ENCODE data around the gene NQO2.

The NQO2 gene, protein sequence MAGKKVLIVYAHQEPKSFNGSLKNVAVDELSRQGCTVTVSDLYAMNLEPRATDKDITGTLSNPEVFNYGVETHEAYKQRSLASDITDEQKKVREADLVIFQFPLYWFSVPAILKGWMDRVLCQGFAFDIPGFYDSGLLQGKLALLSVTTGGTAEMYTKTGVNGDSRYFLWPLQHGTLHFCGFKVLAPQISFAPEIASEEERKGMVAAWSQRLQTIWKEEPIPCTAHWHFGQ

DNA sequence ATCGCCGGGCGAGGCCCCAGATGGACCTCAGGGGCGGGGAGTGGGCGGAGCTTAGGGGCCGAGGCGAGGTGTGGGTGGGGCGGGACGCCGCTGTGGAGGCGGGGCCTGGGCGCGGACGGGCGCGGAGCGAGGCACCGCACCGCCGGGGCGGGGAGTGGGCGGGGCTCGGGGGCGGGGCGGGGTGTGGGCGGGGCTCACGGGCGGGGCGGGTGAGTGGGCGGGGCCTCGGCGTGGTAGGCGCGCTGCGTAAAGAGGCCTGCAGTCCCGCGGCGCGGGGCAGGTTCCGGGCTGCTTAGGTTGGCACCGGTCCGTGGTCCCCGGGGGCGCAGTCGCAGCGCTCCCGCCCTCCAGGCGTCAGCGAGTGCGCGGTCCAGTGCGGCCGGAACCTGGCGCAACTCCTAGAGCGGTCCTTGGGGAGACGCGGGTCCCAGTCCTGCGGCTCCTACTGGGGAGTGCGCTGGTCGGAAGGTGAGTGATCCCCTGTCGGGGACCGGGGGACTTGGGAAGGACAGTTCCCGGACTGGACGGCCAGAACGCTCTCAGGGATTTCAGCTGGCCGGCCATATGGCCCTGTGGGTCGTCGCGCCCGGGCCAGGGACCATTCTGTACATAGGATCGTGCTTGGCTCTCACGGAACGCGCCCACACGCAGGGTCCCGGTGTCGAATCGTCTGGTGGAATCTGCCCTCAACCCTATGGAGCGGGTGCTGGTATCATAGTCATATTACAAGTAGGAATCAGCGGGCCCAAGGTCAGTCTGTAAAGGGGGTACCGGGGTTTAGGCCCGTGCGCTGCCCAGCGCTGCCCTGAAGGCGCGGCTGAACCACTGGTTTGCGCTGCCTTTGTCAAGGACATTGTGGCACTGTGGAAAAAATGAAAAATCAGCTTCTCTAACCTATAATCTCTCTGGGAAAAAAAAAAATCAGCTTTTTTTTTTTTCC lies at the start of gene NQO2:
NQO2 (plus strand) TSS at position 277 of the 940 bp plus-strand sequence. CDS start 6,659 bp downstream, outside the sequence.
- DNase-seq: peak; percentile 82

DNA sequence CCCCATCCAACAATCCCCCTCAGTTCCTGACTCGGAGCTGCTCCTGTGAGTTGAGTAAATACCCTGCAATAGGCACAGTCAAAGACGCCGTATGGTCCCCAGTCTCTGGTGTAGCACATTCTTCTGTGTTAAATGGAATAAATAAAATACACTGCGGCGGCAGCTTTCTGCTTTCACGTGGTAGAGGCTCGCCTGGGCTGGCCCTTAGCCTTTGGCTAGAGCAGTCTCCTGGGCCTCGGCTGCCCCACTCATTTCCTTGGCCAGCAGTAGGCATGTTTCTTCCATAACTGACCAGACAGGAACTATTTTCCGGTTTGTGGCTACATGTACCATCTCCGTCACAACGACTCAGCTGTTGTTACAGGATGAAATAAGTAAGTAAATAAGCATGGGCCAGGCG lies 49.0 kb upstream of the NQO2 start:
- no peak for DNase-seq

DNA sequence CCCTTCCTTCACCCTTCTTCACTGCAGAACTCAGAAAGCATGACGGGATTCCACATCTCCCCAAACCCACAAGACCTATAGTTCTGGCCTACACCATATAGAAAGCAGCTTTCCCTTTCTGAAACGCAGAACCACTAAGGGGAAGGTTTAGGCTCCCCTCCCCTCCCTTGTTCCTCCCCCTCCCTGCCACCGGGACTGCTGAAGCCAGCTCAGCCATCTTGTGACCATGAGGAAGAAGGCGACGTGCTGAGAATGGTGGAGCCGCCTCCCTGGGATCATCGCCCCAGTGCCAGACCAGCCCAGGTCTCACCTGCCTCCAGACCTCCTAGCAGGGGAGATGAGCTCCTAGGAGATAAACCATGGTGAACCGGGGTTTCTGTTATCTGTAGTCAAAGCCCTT lies 48.0 kb upstream of the NQO2 start:
- no peak for DNase-seq

DNA sequence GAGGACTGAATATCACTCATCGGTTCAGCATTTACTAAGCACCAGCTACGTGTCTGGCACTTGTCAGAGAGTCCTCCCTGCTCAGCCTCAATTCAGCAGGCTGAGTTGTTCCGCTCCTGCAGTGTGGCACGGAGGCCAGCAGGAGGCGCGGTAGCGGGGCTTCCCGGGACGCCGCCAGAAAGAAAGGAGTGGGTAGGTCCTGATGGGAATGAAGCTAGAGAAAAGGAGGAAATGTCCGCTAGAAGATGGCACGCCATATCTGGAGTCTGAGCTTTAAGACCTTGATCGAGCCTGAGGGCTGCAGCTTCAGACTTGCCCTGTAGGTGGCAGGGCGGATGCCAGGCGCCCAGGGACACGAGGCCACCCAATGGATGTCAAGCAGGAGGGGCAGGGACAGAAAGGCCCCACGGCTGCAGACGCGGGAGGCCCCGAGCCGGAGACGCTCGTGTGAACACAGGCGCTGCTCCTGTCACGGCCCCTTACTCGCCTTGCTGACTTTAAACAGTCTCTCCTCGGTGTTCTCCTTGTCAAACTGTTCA lies 47.1 kb upstream of the NQO2 start:
- DNase-seq: peak; percentile 78

DNA sequence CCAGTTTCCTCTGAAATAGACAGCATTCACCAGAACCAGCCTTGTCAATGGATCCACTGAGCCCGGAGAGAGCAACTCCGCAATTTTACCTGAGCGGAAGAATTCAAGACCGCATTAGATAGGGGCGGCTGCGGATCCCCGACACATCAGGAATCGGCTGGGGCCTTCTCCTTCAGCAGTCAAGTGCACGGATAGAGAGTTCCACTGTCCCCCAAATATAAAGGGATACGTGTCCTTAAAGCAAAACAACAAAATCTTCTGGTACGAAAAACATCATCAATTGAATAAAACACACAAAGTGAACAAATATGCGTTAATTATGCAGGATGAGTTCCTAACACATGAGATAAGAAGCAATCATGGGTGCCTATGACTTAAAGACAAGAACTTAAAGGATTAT lies 46.6 kb upstream of the NQO2 start:
- no peak for DNase-seq

DNA sequence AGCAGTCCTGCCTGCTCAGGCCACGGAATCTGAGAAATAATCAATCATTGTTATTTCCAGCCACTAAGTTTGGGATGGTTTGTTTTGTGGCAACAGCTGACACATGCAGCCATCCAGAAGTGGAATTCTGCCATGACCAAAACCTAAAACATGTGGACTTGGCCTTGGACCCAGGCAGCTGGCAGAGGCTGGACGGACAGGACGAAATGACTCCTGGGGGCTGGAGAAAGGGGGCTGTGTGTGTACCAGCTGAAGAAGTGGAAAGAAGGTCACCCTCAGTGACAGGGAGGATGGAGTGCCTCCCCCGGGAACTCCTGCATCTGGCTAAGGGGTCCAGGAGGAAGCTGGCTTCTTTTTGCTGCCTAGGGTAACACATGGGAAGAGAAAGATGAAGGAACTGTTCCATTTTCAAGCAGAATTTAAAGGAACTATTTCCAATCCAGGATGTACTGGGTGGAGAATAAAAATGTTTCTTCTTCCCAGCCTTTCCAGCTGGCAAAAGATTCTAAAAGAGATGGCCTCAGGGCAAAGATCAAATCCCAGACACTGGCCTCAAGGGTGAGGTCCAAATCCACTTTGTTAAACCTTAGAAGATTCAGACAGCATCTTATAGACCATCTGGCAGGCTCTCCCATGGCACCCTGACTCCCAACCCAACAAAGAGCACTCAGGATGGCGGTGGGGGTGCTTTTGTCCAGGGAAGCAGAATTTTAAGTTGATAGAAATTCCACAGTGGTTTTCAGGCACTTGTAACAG lies 42.6 kb upstream of the NQO2 start:
- DNase-seq: no peak

DNA sequence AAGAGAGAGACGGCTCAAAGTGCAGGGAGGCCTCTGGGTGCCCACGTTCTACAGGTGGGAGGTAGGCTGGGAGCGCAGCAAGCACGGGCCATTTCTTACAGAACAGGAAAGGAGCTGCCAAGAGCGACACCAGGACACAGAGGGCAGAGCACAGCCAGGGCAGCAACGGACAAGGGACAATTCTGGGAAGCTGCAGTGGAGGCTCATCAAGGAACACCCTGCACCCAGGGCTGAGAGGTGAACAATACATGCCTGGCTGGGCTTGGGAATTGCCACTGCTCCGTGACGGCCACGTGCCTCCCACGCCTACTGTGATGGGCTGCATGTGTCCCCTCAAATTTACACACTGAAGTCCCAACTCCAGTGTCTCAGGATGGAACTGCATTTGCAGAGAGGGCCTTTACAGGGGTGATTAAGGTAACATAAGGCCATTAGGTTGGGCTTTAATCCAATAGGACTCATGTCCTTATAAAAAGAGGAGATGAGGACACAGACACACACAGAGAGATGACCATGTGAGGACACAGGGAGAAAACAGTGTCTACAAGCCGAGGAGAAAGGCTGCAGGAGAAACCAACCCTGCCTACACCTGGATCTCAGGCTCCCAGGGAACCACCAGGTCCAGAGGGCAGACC lies 41.9 kb upstream of the NQO2 start:
- DNase-seq: no peak

DNA sequence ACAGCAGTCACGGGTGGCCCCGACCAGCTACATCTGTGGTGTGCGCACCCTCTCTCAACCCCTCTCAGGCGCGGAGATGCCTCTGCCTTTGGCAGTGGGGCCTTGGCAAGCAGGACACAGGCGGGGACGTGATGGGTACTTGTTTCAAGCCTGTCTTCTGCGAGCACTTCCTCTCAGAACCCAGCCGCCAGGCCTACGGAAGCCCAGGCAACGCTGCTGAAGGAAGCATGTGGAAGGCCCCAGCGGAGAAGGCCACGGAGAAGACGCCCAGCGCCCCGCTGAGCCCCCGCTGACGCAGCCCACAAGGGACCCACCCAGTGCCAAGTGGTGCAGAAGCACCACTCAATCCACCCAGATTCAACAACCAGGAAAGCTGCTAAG lies 41.4 kb upstream of the NQO2 start:
- no peak for DNase-seq

DNA sequence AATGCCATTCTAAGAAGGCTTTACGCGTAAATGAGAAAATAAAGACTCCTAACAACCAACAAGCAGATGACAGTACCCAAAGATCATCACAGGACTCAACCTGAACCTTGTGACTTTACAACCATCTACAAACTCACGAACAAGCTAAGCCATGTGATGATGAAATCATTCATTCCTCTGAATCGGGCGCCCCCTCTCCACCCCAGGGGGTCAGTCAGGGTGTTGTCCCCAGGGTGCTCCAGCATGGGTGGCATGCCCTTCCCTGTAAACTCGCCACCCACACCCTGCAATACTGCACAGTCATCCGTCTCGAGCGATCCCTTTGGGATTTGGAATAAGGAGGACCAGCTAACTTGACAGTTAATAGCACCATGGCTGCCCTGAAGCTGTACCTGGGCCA lies 40.9 kb upstream of the NQO2 start:
- no peak for DNase-seq

DNA sequence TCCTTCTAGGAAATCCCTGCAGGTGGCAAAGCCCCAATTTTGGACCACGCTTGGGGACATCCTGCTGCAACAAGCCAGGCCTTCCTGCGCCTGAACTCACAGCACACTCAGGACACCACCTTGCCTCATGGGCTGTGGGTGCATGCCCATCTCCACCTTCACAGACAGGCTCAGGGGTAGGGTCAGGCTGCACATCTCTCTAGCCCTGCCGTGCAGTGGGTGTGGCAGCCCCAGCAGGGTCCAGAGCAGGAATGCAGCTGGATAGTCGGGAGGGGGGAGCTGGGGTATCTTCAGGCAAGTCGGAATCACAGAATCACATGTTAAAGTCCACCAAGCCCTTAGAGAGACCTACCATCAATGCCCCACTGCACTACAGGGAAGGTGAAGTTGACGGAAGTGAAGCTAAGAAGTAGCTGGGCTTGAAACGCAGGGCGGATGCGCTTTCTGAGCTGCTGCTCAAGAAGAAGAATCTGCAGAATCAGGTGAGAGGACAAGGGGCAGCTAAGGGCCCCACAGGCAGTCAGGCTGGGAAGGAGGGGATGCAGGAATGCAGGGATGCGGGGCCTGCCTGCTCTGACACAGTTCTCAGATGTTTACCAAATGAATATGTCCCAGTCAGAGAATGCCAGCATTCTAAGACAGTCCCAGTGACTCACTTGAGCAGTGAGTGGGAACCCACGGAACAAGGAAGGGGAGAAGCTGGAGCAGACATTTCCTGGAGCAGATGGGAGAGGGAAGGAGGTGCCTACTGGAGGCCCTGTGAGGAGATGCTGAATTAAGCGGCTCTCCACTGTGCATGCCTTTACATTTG lies 39.6 kb upstream of the NQO2 start:
- peak; percentile 71 for DNase-seq

DNA sequence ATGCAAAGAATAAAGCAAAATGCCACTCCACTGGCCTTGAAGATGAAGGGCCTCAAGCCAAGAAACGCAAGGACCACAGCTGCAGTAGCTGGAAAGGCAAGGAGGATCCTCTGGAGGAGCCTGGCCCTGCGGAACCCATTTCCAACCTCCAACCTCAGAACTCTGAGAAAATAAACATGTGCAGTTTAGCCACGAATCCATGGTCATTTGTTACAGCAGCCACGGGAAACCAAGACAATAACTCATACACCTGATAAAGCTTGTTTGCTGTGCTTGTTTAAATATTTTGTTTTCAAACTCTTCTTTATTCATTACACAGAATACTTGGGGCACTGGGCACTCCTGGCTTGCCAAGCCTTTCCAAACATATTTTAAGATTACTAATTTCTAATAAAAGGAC lies 38.8 kb upstream of the NQO2 start:
- DNase-seq: no peak

DNA sequence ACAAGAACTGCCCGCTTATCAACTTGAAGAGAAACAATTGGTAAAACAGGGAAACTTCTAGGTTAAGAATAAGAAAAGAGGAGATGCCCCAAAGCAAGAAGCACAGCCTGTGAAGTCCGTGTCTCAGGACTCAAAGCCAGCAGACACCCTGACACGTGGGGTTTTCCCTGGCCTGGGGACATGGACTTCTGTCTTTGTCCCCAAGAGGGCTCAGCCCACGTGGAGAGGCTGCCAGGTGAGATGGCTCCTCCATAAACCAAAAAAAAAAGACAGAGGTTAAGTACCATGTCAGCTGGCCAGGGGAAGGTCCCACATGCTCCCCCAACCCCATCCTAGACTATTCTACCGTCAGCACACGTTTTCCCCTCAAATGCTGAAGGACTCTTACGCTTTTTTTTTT lies 38.2 kb upstream of the NQO2 start:
- DNase-seq: no peak

DNA sequence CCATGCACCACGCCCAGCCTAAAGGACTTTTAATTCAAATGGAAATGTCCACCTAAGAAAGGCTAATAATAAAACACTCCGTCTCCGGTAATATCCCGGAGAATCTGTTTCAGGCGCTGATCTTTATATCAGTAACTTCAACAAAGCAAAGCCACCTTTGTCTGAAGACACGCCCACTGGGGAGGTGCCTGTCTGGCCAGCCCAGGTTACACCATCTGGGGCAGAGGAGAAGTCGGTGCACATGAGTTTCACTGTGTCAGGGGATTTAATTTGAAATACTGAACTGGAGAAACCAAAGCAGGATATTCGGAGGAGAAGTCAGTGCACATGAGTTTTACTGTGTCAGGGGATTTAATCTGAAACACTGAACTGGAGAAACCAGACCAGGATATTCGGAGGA lies 37.7 kb upstream of the NQO2 start:
- no peak for DNase-seq

DNA sequence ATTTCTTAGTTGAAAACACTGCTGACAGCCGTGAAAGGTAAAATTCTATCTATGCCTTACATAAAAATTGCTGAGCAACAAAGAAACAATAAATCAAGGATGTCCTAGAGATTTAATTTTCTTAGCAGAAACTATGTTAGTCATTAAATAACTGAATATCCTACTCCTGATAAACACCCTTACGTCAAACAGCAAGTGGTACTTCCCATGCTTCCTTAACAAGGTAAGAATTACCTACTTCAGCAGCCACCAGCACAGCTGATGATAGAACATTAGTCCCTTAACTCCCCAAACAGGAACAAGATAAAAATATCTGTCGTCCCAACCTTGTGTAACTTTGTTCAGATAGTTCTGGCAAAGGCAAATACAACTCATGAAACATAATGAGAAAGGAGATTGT lies 37.1 kb upstream of the NQO2 start:
- DNase-seq: no peak

DNA sequence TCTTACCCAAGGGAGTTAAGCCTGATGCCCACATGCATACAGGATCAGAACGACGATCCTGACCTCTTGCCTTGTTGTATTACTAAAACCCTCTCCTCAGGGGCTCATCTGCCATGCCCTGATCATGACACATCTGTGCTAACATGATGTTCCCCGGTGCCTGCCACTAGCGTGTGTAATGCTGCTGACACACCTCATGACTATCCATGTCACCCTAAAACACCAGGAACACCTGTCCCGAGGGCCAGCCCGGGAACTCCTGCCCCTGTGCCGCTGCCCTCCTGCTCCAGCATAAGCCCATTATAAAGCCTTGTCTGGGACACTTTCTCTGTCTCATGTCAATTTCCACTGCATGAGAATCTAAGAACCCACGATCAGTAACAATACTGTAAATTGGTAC lies 35.9 kb upstream of the NQO2 start:
- no peak for DNase-seq

DNA sequence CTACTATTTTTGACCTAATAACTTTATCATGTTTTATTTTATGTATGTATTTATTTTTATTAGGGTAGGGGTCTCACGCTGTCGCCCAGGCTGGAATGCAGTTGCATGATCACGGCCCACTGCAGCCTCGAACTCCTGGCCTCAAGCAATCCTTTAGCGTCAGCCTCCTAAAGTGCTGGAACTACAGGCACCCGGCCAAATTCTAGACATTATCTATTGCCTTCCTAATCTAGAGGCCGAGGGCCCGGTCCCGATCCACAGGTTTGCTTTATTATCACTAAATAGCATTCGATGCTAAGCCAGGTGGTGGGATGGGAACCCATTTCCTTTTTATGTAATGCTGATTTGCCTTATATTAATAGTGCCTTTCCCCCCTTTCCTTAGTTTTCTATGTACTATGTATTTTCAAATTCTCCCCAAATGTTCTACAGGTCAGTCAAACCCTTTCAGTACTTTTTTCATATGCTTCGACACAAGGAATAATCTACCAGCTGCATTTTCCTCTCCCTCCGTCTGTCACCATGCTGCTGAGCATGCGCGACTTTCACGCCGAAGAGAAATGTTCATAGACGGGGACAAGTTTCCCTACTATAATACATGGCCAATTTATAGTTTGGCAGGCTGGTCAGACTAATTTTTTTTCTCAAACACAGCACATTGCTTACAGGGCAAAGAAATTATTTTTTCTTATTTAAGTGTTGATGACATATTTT lies 34.7 kb upstream of the NQO2 start:
- no peak for DNase-seq

DNA sequence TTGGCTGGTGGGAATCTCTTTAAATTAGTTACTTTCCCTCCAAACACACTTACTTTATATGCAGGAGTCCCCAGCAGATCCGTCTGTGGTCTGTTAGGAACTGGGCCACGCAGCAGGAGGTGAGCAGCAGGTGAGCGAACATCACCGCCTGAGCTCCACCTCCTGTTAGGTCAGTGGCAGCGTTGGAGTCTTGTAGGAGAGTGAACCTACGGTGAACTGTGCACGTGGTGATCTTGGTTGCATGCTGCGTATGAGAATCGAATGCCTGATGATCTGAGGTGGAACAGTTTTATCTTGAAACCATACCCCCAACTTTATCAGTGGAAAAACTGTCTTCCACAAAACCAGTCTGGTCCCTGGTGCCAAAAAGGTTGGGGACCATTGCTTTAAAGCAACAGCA lies 33.3 kb upstream of the NQO2 start:
- DNase-seq: no peak

DNA sequence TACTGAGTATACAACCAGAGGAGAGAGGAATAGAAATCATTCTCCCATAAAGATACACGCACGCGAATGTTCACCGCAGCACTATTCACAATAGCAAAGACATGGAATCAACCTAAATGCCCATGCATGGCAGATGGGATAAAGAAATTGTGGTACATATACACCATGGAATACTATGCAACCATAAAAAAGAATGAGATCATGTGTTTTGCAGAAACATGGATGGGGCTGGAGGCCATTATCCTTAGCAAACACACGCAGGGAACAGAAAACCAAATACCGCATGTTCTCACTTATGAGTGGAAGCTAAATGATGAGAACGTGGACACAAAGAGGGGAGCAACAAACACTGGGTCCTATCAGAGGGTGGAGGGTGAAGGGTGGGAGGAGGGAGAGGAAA lies 31.8 kb upstream of the NQO2 start:
- no peak for DNase-seq

DNA sequence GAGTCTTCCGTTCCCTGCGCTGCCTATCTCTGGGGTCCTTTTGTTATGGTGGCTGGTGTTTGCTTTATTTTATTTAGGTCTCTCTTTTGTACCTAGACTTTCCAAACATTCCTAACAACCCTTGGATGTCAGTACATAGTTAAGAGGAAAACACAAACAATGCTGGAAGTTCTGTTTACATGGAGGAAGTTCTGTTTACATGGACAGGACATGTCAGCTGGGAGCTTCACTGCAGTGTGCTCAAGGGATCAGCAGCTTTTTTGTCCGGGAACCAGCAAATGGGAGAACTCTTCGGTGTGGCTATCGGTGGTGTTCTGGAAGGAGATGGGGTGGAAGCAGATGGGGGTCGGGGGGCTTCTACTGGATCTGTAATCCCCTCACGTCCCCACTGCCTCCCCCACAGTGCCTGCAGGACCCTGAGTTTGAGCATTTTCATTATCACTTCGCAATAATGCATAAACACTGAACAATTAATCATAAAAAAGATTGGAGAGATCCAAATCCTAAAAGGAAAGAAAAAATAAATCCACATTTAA lies 31.0 kb upstream of the NQO2 start:
- DNase-seq: no peak

DNA sequence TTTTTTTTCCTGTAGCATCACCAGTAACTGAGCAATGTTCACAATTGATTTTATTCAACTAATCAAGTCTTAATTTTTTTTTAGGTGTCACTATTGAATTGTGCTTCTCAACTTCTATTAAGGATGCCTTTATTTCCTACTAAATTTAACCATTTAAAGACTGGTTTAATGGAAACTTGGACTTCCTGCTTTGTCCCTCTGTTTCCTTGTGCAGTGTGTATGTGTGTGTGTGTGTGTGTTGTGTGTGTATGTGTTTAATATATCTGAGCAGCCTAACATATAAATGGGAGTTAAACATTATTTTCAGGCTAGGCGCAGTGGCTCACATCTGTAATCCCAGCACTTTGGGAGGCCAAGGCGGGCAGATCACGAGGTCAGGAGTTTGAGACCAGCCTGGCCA lies 30.1 kb upstream of the NQO2 start:
- DNase-seq: no peak

DNA sequence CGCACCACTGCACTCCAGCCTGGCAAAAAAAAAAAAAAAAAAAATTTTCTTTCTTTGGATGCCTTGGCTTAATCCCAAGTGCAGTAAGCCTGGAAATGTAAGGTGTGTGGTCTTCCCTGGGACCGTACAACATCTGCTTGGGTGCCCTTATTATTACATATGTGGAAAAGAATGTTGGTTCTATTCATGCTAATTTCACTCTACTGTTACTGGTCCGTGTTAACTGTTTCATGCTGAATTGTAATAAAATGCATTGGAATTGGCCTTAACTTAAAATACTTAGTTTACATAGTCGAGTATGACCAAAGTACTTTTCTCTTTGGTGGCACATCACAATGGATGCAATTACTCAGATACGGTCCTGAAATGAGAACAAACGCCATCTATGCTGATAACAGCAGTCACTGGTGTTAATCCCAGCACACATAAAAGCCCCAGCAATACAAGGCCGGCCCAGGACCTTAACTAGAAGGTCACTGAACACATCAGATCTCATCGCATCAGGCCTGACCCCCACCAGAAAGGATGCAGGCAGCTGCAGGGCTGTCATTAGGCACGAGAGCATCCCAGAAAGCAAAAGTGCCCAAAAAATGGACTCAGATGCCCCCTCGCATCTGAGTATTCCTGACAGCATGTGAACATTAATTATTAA lies 29.5 kb upstream of the NQO2 start:
- no peak for DNase-seq
